Loucy (cell line): ENCODE data around the gene CFAP251.

Experiments
- H2AFZ ChIP-seq: fragments of 200-600 bp; sonication (generic); 2 replicates; pipeline ENCODE4 v1.6.0; 2016; ENCODE audit warnings: antibody characterized with exemption, mild to moderate bottlenecking, low read length, moderate library complexity
- H3F3A ChIP-seq: fragments of 200-600 bp; 2 replicates; pipeline ENCODE4 v1.6.0; 2016; ENCODE audit warnings: antibody characterized with exemption, low read depth, mild to moderate bottlenecking
- H3K27me3 ChIP-seq: fragments of 200-600 bp; sonication (generic); 2 replicates; pipeline ENCODE4 v1.6.1; 2014; ENCODE audit warnings: low read length, mild to moderate bottlenecking; ENCODE audit not compliant: insufficient read depth, poor library complexity, severe bottlenecking
- H3K36me3 ChIP-seq: fragments of 200-600 bp; sonication (generic); 2 replicates; pipeline ENCODE4 v1.6.1; 2016; ENCODE audit warnings: low read length; ENCODE audit not compliant: insufficient read depth
- H3K4me1 ChIP-seq: fragments of 200-600 bp; sonication (generic); 2 replicates; pipeline ENCODE4 v1.5.1; 2014; ENCODE audit warnings: low read length, mild to moderate bottlenecking; ENCODE audit not compliant: insufficient read depth, poor library complexity, severe bottlenecking
- H3K4me2 ChIP-seq: fragments of 200-600 bp; sonication (generic); 2 replicates; pipeline ENCODE4 v1.6.0; 2014; ENCODE audit warnings: antibody characterized with exemption, low read length, low read depth, mild to moderate bottlenecking; ENCODE audit not compliant: poor library complexity, severe bottlenecking
- H3K4me3 ChIP-seq: fragments of 200-600 bp; sonication (generic); 2 replicates; pipeline ENCODE4 v1.5.1; 2014; ENCODE audit warnings: low read length, mild to moderate bottlenecking, mixed read lengths; ENCODE audit not compliant: poor library complexity, severe bottlenecking
- H3K79me2 ChIP-seq: fragments of 200-600 bp; sonication (generic); 2 replicates; pipeline ENCODE4 v1.6.1; 2014; ENCODE audit warnings: low read length; ENCODE audit not compliant: insufficient read depth
- H3K9ac ChIP-seq: fragments of 200-600 bp; sonication (generic); 2 replicates; pipeline ENCODE4 v1.6.0; 2014; ENCODE audit warnings: mild to moderate bottlenecking, low read depth, low read length, moderate library complexity; ENCODE audit not compliant: poor library complexity, severe bottlenecking
- H3K9me2 ChIP-seq: fragments of 200-600 bp; sonication (generic); replicated peaks from 2 replicates; pipeline ENCODE4 v1.6.1; 2016; ENCODE audit warnings: low read depth, low read length, mixed read lengths
- H3K9me3 ChIP-seq: fragments of 200-600 bp; sonication (generic); 2 replicates; pipeline ENCODE4 v1.6.1; 2014; ENCODE audit warnings: mild to moderate bottlenecking, antibody characterized with exemption, low read length, low read depth; ENCODE audit not compliant: insufficient read depth
- H4K20me1 ChIP-seq: fragments of 200-600 bp; sonication (generic); 2 replicates; pipeline ENCODE4 v1.6.0; 2014; ENCODE audit warnings: antibody characterized with exemption, low read length, mild to moderate bottlenecking; ENCODE audit not compliant: insufficient read depth, poor library complexity, severe bottlenecking
- EZH2phosphoT487 ChIP-seq: fragments of 200-600 bp; IDR thresholded peaks from 2 replicates; pipeline ENCODE4 v1.6.1; 2018; ENCODE audit warnings: antibody characterized with exemption, mild to moderate bottlenecking, moderate library complexity, borderline replicate concordance
- TF ChIP-seq, protein P1 (sequence below): fragments of 200-600 bp; sonication (generic); conservative IDR thresholded peaks from 2 replicates; pipeline ENCODE4 v1.5.1; 2014; ENCODE audit warnings: mild to moderate bottlenecking, antibody characterized with exemption, low read length

Gene CFAP251

DNA sequence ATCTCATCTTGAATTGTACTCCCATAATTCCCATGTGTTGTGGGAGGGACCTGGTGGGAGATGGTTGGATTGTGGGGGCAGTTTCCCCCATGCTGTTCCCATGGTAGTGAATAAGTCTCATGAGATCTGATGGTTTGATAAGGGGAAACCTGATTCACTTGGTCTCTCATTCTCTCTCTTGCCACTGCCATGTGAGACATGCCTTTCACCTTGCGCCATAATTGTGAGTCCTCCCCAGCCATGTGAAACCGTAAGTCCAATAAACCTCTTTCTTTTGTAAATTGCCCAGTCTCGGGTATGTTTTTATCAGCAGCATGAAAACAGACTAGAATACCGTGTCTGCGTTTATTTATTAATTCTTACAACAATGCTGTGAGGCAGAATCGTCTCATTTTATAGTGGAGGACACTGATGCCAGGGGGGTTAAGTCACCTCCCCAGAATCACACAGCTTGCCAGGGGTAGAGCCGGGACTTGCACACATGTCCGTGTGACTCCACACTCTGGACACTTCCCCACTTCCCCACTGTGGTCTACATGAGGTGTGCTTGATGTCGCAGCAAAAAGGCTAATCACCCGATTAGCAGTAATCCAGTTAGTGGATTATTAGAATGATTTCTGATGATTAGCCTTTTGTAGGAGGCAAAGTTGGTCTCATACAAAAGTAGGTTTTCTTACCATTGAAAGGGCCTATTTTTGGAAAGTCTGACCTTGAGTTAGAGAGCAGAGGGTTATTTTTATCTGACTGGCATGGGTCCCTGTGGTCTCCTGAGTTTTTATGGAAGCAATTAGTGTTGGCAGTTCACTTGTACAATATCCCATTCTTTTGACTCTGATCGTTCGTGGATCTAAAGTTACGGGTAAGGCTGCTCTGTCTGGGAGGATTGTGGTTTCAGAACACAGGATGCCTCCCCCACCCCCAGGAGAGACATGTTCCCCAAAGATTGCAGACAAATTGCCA, 55.9 kb downstream of the CFAP251 start:
- Histone ChIP-seq H4K20me1 (no peaks in the 10 kb centered on the region), H3K27me3 (no peaks in the 10 kb centered on the region), H3K9ac (no peak overlapping the region), H3K36me3 (no peaks in the 10 kb centered on the region), H3K4me2 (no peak overlapping the region), H3K79me2 (no peaks in the 10 kb centered on the region), H3F3A (no peaks in the 10 kb centered on the region), H2AFZ (no peak overlapping the region), H3K9me2 (no peaks in the 10 kb centered on the region), H3K4me1 (no peaks in the 10 kb centered on the region), H3K9me3 (no peaks in the 10 kb centered on the region), H3K4me3 (no peak overlapping the region)
- TF ChIP-seq, protein P1, sequence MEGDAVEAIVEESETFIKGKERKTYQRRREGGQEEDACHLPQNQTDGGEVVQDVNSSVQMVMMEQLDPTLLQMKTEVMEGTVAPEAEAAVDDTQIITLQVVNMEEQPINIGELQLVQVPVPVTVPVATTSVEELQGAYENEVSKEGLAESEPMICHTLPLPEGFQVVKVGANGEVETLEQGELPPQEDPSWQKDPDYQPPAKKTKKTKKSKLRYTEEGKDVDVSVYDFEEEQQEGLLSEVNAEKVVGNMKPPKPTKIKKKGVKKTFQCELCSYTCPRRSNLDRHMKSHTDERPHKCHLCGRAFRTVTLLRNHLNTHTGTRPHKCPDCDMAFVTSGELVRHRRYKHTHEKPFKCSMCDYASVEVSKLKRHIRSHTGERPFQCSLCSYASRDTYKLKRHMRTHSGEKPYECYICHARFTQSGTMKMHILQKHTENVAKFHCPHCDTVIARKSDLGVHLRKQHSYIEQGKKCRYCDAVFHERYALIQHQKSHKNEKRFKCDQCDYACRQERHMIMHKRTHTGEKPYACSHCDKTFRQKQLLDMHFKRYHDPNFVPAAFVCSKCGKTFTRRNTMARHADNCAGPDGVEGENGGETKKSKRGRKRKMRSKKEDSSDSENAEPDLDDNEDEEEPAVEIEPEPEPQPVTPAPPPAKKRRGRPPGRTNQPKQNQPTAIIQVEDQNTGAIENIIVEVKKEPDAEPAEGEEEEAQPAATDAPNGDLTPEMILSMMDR, result no peak
- TF ChIP-seq EZH2phosphoT487, result no peak

DNA sequence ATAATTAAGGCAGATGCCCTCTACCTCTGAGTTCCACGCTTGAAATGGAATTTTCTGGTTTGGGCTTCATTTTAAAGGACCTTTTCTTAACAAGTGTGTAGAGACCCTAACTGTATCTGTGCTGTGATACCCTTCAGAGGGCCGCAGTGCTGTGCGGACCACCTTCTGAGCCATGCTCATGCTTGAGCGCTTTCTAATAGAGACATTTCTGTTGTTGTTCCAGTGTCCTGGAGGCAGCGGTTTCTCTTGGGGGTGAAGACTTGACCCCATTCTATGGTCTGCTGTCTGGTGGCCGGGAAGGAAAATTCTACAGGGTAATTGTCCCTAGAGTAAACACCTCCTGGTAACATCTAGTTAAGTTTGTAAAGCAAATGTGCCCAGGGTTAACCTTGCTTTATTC, 56.6 kb downstream of the CFAP251 start:
- H3K4me3 ChIP-seq, result no peak overlapping the region
- no peak overlapping the region for H3K9ac ChIP-seq
- H3K36me3 ChIP-seq, result no peaks in the 10 kb centered on the region
- no peaks in the 10 kb centered on the region for H3K9me3 ChIP-seq
- no peaks in the 10 kb centered on the region for H3K4me1 ChIP-seq
- no peaks in the 10 kb centered on the region for H3F3A ChIP-seq
- H3K79me2 ChIP-seq, result no peaks in the 10 kb centered on the region
- no peaks in the 10 kb centered on the region for H3K9me2 ChIP-seq
- no peak overlapping the region for H2AFZ ChIP-seq
- H4K20me1 ChIP-seq, result no peaks in the 10 kb centered on the region
- no peaks in the 10 kb centered on the region for H3K27me3 ChIP-seq
- no peak overlapping the region for H3K4me2 ChIP-seq
- TF ChIP-seq EZH2phosphoT487, result no peak
- TF ChIP-seq, protein P1, result no peak

DNA sequence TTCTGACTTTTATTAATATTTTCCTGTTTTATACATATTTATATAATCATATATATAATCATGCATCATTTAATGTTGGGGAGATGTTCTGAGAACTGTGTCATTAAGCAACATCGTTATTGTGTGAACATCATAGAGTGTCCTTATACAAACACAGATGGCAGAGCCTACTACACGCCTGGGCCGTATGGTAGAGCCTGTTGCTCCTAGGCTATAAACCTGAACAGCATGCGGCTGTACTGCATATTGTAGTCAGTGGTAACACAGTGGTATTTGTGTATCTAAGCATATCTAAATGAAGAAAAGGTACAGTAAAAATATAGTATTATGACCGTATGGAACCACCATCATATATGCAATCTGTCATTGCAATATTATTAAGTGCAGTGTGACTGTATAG, 58.6 kb downstream of the CFAP251 start:
- Histone ChIP-seq H3K27me3 (no peaks in the 10 kb centered on the region), H3K4me2 (no peak overlapping the region), H3K9ac (no peak overlapping the region), H3K4me1 (no peaks in the 10 kb centered on the region), H3F3A (no peaks in the 10 kb centered on the region), H2AFZ (no peak overlapping the region), H3K4me3 (no peak overlapping the region), H4K20me1 (no peaks in the 10 kb centered on the region), H3K9me3 (no peaks in the 10 kb centered on the region), H3K79me2 (no peaks in the 10 kb centered on the region), H3K9me2 (no peaks in the 10 kb centered on the region), H3K36me3 (no peaks in the 10 kb centered on the region)
- TF ChIP-seq EZH2phosphoT487, result no peak
- TF ChIP-seq, protein P1, result no peak
